ENCODE data around the gene ASAP3.

The ASAP3 gene

DNA sequence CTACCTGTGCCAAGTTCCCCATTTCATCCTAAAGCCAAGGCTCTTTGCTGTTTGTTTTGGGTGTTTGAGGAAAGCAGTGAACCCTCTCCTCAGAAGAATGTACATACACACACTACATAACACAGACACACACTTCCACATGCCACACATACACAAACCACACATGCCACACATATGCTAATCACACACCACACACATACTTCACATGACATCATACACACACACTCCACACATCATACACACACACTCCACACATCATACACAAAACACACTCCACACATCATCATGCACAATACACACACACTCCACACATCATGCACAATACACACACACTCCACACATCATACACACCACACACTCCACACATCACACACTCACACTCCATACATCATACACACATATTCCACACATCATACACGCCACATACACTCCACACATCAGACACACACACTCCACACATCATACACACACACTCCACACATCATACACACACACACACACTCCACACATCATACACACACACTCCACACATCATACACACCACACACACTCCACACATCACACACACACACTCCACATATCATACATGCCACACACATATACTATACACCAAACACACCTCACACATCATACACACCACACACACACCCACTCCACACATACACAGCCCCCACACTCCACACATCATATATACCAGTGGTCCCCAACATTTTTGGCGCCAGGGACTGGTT lies 91.7 kb downstream of the ASAP3 start:
- Histone ChIP-seq H3K4me2 (ENCODE audit: low read length) (no peak overlapping the region), H3K4me1 (ENCODE audit: low read length) (peaks cover 3% of the 10 kb centered on the region), H3K4me3 (ENCODE audit: low read length) (no peak overlapping the region), H3K79me2 (ENCODE audit: low read length) (no peaks in the 10 kb centered on the region), H4K20me1 (ENCODE audit: insufficient read depth, low read length) (no peaks in the 10 kb centered on the region), H3K27me3 (ENCODE audit: low read depth, low read length) (peaks cover 21% of the 10 kb centered on the region), H3K9ac (ENCODE audit: low read length) (no peak overlapping the region), H3K27ac (ENCODE audit: low read length) (no peak overlapping the region), H3K9me3 (ENCODE audit: insufficient read depth, low read length) (no peaks in the 10 kb centered on the region), H3K36me3 (replicated peaks; ENCODE audit: low read depth, low read length) (no peaks in the 10 kb centered on the region), H2AFZ (ENCODE audit: low read depth, low read length) (no peak overlapping the region)
- TF ChIP-seq, protein P1, sequence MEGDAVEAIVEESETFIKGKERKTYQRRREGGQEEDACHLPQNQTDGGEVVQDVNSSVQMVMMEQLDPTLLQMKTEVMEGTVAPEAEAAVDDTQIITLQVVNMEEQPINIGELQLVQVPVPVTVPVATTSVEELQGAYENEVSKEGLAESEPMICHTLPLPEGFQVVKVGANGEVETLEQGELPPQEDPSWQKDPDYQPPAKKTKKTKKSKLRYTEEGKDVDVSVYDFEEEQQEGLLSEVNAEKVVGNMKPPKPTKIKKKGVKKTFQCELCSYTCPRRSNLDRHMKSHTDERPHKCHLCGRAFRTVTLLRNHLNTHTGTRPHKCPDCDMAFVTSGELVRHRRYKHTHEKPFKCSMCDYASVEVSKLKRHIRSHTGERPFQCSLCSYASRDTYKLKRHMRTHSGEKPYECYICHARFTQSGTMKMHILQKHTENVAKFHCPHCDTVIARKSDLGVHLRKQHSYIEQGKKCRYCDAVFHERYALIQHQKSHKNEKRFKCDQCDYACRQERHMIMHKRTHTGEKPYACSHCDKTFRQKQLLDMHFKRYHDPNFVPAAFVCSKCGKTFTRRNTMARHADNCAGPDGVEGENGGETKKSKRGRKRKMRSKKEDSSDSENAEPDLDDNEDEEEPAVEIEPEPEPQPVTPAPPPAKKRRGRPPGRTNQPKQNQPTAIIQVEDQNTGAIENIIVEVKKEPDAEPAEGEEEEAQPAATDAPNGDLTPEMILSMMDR (IDR thresholded peaks at IDR 0.05; ENCODE audit: low read depth, low read length) = no peak
- no peak for TF ChIP-seq EZH2phosphoT487 (IDR thresholded peaks at IDR 0.05; ENCODE audit: low read depth)

DNA sequence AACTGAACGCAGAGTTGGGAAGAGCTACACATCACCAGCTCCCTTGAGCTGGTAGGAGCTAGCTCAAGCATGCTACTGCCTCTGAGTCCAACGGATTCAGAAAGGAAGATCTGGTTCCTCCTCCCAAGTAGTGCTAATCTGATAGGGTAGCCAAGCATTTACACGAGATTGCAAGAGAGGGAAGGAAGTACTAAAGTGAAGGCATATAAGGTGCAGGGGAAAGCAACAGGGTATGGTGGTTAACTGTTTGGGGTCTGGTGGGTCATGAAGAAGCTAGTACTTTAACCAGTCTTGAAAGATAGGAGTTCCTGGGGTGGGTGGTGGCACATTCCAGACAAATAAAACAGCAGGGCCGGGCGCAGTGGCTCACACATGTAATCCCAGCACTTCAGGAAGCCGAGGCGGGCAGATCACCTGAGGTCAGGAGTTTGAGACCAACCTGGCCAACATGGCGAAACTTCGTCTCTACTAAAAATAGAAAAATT lies 94.1 kb downstream of the ASAP3 start:
- H3K36me3 ChIP-seq (replicated peaks; ENCODE audit: low read depth, low read length) = no peaks in the 10 kb centered on the region
- H3K27me3 ChIP-seq (ENCODE audit: low read depth, low read length) = peaks cover 10% of the 10 kb centered on the region; the same call in 1 of the 2 replicates
- TF ChIP-seq, protein P1 (IDR thresholded peaks at IDR 0.05; ENCODE audit: low read depth, low read length) = no peak
- TF ChIP-seq EZH2phosphoT487 (IDR thresholded peaks at IDR 0.05; ENCODE audit: low read depth) = no peak
- no peaks in the 10 kb centered on the region for H3K9me3 ChIP-seq (ENCODE audit: insufficient read depth, low read length)
- H3K4me1 ChIP-seq (ENCODE audit: low read length) = peaks cover 3% of the 10 kb centered on the region
- no peak overlapping the region for H3K4me2 ChIP-seq (ENCODE audit: low read length)
- H4K20me1 ChIP-seq (ENCODE audit: insufficient read depth, low read length) = no peaks in the 10 kb centered on the region
- H3K79me2 ChIP-seq (ENCODE audit: low read length) = no peaks in the 10 kb centered on the region
- H3K4me3 ChIP-seq (ENCODE audit: low read length) = no peak overlapping the region
- no peak overlapping the region for H3K27ac ChIP-seq (ENCODE audit: low read length)
- no peak overlapping the region for H3K9ac ChIP-seq (ENCODE audit: low read length)
- H2AFZ ChIP-seq (ENCODE audit: low read depth, low read length) = no peak overlapping the region

DNA sequence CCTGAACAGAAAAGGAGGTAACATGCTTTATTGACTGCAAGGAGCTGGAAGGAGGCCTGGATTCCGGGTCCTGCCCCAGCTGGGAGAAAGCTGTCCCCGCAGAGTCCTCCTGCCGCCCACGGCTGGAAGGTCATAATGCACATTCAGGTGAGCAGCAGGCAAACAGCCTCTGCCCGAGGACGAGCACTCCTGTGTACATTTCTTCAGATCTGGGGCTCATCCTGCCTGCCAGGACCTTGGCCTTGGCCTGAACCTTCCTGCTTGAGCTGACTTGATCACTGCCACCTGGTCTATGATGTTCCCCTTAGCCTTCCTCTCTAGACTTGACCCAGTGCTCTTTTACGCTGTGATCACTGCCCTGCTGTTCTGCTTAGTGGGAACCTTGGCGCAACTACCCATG lies 96.5 kb downstream of the ASAP3 start:
- Histone ChIP-seq H3K4me2 (ENCODE audit: low read length) (no peak overlapping the region), H3K9ac (ENCODE audit: low read length) (no peak overlapping the region), H4K20me1 (ENCODE audit: insufficient read depth, low read length) (no peaks in the 10 kb centered on the region), H2AFZ (ENCODE audit: low read depth, low read length) (no peak overlapping the region), H3K79me2 (ENCODE audit: low read length) (no peaks in the 10 kb centered on the region), H3K4me3 (ENCODE audit: low read length) (no peak overlapping the region), H3K9me3 (ENCODE audit: insufficient read depth, low read length) (no peaks in the 10 kb centered on the region), H3K4me1 (ENCODE audit: low read length) (peaks cover 5% of the 10 kb centered on the region), H3K27me3 (ENCODE audit: low read depth, low read length) (0 out of 2 replicates have a peak, but pooled peaks cover 12% of the 10 kb centered on the region), H3K36me3 (replicated peaks; ENCODE audit: low read depth, low read length) (no peaks in the 10 kb centered on the region), H3K27ac (ENCODE audit: low read length) (no peak overlapping the region)
- no peak for TF ChIP-seq EZH2phosphoT487 (IDR thresholded peaks at IDR 0.05; ENCODE audit: low read depth)
- TF ChIP-seq, protein P1 (IDR thresholded peaks at IDR 0.05; ENCODE audit: low read depth, low read length) = no peak

DNA sequence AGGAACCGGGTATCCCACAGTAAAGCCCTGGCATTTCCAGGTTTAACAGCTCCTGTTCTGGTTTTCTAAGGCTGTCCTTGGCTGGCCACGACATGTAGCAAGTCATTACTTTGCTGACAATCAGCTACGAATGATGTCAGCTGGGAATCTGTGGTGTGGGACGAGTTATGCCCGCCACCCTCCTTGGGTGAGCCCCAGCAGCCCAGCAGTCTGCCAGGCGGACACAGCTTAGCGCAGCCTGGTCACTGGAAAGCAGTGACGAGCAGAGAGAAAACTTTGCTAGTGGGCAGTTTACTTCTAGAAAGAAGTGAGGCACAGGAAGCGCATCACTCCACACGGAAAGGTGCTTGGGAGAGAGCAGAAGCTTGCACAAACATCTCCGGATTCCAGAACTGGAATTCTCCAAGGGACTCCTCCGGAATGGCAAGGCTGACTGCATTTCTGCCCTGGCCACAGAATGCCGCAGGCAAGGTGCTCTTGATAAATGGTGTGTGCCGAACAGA lies 98.8 kb downstream of the ASAP3 start:
- H3K27ac ChIP-seq (ENCODE audit: low read length) = no peak overlapping the region
- no peak overlapping the region for H3K4me3 ChIP-seq (ENCODE audit: low read length)
- H3K4me2 ChIP-seq (ENCODE audit: low read length) = no peak overlapping the region
- no peaks in the 10 kb centered on the region for H3K79me2 ChIP-seq (ENCODE audit: low read length)
- no peaks in the 10 kb centered on the region for H4K20me1 ChIP-seq (ENCODE audit: insufficient read depth, low read length)
- no peaks in the 10 kb centered on the region for H3K36me3 ChIP-seq (replicated peaks; ENCODE audit: low read depth, low read length)
- no peaks in the 10 kb centered on the region for H3K9me3 ChIP-seq (ENCODE audit: insufficient read depth, low read length)
- H3K9ac ChIP-seq (ENCODE audit: low read length) = no peak overlapping the region
- no peak overlapping the region for H2AFZ ChIP-seq (ENCODE audit: low read depth, low read length)
- peaks cover 33% of the 10 kb centered on the region for H3K27me3 ChIP-seq (ENCODE audit: low read depth, low read length)
- TF ChIP-seq EZH2phosphoT487 (IDR thresholded peaks at IDR 0.05; ENCODE audit: low read depth) = no peak
- TF ChIP-seq, protein P1 (IDR thresholded peaks at IDR 0.05; ENCODE audit: low read depth, low read length) = no peak
- peaks cover 15% of the 10 kb centered on the region for H3K4me1 ChIP-seq (ENCODE audit: low read length)
